HFFc6 (cell line): ENCODE data around the gene DNER. TPM values are rescaled to one million over a fixed set of nuclear protein-coding genes. Genes with fewer than 3 reads are reported as not detected.
"Not testable (repeated sequence)": the region's sequence is repeated elsewhere in the genome, so short reads cannot be mapped to it uniquely, and the experiment has no call there.

ENCODE experiments used
- DNase-seq: peaks from one replicate; pipeline ENCODE4 v3.0.0-alpha.2; 2018
- H3K27ac Mint-ChIP-seq: 2 replicates; pipeline ENCODE4 v1.8.0; 2020; ENCODE audit warnings: mild to moderate bottlenecking, mixed read lengths
- H3K27me3 Mint-ChIP-seq: 2 replicates; pipeline ENCODE4 v1.8.0; 2021; ENCODE audit warnings: mild to moderate bottlenecking, moderate library complexity, mixed read lengths; ENCODE audit not compliant: insufficient read depth
- H3K36me3 Mint-ChIP-seq: 2 replicates; pipeline ENCODE4 v1.8.0; 2021; ENCODE audit warnings: low read depth, mixed read lengths
- H3K4me1 Mint-ChIP-seq: 2 replicates; pipeline ENCODE4 v1.8.0; 2020; ENCODE audit warnings: low read depth, mixed read lengths
- H3K4me3 Mint-ChIP-seq: 2 replicates; pipeline ENCODE4 v1.8.0; 2020; ENCODE audit warnings: mild to moderate bottlenecking, moderate library complexity, mixed read lengths
- H3K9me3 Mint-ChIP-seq: 2 replicates; pipeline ENCODE4 v1.8.0; 2020; ENCODE audit warnings: mild to moderate bottlenecking, mixed read lengths
- total RNA-seq, 6 experiments: library from RNA; stranded (reverse); fragmentation: NEBNext Ultra II Directional; extraction: Animal tissue kit (Norgen Biotek cat#: 25700); gene quantifications; 2 replicates in 1 of 6; 3 replicates in 5 of 6; pipeline ENCODE4 v1.2.3, GENCODE V29; 2021
- TF ChIP-seq, protein P1 (sequence below): fragments of 200-600 bp; sonication (generic); IDR thresholded peaks from 2 replicates; pipeline ENCODE4 v1.5.0; 2021; ENCODE audit warnings: antibody characterized with exemption, mild to moderate bottlenecking

DNER gene
- total RNA-seq, 6 experiments from 2014 or later = 0.07 to 3.8 (median 2.7) TPM

DNA sequence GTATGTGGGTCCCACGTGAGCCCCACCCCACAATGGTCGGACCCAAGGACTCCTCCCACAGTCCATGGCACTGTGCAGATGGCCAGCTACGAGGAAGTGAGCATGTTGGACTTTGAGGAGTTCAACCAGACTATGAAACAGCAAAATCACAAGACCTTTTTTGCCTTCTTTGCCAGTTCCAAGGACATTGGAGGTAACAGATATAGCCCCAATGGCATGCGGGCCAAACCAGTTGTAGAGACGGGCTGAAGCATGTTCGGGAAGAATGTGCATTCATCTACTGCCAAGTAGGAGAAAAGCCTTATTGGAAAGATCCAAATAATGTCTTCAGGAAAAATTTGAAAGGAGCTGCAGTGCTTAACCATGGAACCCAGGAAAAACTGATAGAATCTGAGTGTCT, 12.6 kb downstream of the DNER start:
- Mint-ChIP-seq H3K4me3 (no peak overlapping the region), H3K36me3 (no peaks in the 10 kb centered on the region), H3K27ac (no peak overlapping the region), H3K27me3 (peaks cover 6% of the 10 kb centered on the region), H3K9me3 (no peaks in the 10 kb centered on the region), H3K4me1 (no peaks in the 10 kb centered on the region)
- DNase-seq = no peak
- TF ChIP-seq, protein P1, sequence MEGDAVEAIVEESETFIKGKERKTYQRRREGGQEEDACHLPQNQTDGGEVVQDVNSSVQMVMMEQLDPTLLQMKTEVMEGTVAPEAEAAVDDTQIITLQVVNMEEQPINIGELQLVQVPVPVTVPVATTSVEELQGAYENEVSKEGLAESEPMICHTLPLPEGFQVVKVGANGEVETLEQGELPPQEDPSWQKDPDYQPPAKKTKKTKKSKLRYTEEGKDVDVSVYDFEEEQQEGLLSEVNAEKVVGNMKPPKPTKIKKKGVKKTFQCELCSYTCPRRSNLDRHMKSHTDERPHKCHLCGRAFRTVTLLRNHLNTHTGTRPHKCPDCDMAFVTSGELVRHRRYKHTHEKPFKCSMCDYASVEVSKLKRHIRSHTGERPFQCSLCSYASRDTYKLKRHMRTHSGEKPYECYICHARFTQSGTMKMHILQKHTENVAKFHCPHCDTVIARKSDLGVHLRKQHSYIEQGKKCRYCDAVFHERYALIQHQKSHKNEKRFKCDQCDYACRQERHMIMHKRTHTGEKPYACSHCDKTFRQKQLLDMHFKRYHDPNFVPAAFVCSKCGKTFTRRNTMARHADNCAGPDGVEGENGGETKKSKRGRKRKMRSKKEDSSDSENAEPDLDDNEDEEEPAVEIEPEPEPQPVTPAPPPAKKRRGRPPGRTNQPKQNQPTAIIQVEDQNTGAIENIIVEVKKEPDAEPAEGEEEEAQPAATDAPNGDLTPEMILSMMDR = no peak

DNA sequence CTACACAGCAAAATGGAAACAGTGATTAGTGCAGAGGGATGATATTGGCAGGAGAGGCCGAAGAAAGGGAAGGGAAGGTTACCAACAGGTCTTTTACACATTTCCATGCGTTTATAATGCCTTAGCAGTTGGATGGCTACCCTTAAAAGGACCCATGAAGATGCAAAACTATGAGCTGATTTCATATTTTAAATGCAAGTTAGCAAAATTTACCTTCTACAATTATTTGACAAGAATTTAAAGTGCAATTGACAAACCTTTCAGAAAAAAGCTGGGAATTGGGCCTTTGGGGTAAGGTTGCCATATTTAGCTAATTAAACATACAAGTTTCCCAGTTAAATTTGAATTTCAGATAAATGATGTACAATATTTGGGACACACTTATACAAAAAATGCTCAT, 13.3 kb downstream of the DNER start:
- H3K27ac Mint-ChIP-seq = no peak overlapping the region
- no peak overlapping the region for H3K4me3 Mint-ChIP-seq
- H3K27me3 Mint-ChIP-seq = peaks cover 6% of the 10 kb centered on the region
- TF ChIP-seq, protein P1 = no peak
- H3K9me3 Mint-ChIP-seq = no peaks in the 10 kb centered on the region
- no peaks in the 10 kb centered on the region for H3K36me3 Mint-ChIP-seq
- no peaks in the 10 kb centered on the region for H3K4me1 Mint-ChIP-seq
- DNase-seq = no peak

DNA sequence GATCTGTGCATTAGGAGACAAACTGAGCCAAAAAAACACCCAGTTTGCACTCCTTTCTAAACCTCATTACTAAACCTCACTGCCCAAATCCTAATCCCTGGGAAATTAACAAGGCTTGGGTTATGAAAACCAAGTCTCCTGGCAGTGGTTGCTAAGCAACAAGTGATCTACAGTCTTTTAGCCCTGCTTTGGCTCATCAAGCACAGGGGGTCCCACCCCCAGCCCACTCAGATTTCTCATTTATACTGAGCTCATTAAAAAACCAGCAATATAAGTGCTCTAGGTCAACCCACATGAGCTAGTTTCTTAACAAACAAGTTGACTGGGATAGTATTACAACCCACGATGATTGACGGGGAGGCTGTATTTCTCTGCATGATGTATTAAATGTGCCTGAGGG, 18.4 kb downstream of the DNER start:
- H3K4me1 Mint-ChIP-seq = no peaks in the 10 kb centered on the region
- no peaks in the 10 kb centered on the region for H3K9me3 Mint-ChIP-seq
- no peak for DNase-seq
- TF ChIP-seq, protein P1 = no peak
- no peaks in the 10 kb centered on the region for H3K36me3 Mint-ChIP-seq
- no peak overlapping the region for H3K27ac Mint-ChIP-seq
- peaks cover 5% of the 10 kb centered on the region; the same call in 1 of the 2 replicates for H3K27me3 Mint-ChIP-seq
- H3K4me3 Mint-ChIP-seq = no peak overlapping the region

DNA sequence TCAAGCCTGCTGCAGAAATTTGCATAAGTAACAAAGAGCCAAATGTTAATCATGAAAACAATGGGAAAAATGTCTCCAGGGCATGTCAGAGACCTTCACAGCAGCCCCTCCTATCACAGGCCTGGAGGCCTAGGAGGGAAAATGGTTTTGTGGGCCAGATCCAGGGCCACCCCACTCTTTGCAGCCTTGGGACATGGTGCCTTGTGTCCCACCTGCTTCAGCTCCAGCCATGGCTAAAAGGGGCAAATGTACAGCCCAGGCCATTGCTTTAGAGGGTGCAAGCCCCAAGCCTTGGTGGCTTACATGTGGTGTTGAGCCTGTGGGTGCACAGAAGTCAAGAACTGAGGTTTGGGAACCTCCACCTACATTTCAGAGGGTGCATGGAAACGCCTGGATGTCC, 20.5 kb downstream of the DNER start:
- H3K4me1 Mint-ChIP-seq, H3K27ac Mint-ChIP-seq, H3K27me3 Mint-ChIP-seq, H3K4me3 Mint-ChIP-seq, H3K36me3 Mint-ChIP-seq, H3K9me3 Mint-ChIP-seq, DNase-seq: not testable (repeated sequence)

DNA sequence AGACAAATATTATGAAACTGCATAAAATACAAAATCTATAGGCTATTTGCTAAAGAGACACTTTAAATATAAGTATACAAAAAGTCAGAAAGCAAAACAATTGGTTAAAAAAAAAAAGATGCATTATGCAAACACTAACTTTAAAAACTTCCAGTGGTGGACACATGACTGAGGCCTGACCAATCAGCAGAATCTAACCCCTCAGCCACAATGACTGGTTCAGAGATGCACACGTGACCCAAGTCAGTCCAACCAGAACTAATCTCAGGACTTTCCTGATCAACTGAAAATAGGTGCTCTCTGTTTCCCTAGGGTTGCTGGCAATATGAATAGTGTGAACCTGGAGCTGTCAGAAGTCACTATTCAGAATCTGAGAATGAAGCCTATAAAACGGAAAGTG, 22.7 kb downstream of the DNER start:
- Mint-ChIP-seq H3K27ac (no peak overlapping the region), H3K27me3 (peaks cover 2% of the 10 kb centered on the region), H3K4me1 (no peaks in the 10 kb centered on the region), H3K36me3 (no peaks in the 10 kb centered on the region), H3K4me3 (no peak overlapping the region), H3K9me3 (no peaks in the 10 kb centered on the region)
- no peak for DNase-seq
- TF ChIP-seq, protein P1 = no peak

DNA sequence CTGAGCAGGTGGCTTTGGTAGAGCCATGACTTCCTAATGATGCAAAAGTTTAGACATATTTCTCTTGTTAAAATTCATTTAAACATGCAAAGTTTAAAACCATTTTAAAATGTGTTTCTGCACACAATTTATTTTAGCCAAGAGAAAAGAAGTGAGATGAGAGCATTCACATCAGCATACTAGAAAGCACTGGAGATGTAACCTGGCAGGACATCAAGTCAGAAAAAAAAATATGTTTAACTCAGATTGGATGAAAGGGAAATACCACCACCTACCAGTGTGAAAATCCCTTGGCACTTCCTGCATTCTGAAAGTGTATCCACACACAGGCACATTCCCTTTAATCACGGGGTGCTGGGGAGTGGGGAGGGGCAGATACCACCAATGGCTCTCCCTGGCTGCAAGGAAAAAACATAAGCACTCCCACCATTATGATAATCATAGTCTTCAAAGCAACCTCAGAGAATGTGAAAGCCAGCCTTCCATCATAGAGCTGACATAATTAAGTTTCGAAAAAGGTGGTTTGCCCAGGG, 25.0 kb downstream of the DNER start:
- Mint-ChIP-seq H3K4me1 (no peaks in the 10 kb centered on the region), H3K27ac (no peak overlapping the region), H3K36me3 (no peaks in the 10 kb centered on the region), H3K4me3 (no peak overlapping the region), H3K27me3 (no peaks in the 10 kb centered on the region; the same call in 1 of the 2 replicates), H3K9me3 (no peaks in the 10 kb centered on the region)
- TF ChIP-seq, protein P1 = no peak
- DNase-seq = no peak
